Heart right ventricle (tissue), 16 donors: ENCODE measurements around the gene GPRASP3. TPM values are rescaled to one million over a fixed set of nuclear protein-coding genes. Genes with fewer than 3 reads are reported as not detected.

ENCODE experiments used
- ATAC-seq, 8 donors: fragments of 200-7000 bp; cut with Tn5 transposase; one replicate each; pipeline ENCODE4 v1.9.1; 2020; ENCODE audit warnings: mild to moderate bottlenecking in 8 of 8, moderate library complexity in 8 of 8, moderate number of reproducible peaks in 1 of 8
- DNase-seq, 2 donors: peaks; one replicate each; pipeline ENCODE4 v3.0.0-alpha.2; 2020
- H3K27ac ChIP-seq, 10 donors: fragments of 200-600 bp; sonication (generic) in 2 of 10; one replicate each; pipeline versions ENCODE4 v1.5.0 to v1.8.0; 2020 to 2022; ENCODE audit warnings: mild to moderate bottlenecking in 3 of 10
- H3K27me3 ChIP-seq, 7 donors: fragments of 200-600 bp; one replicate each; pipeline ENCODE4 v1.8.0; 2021 to 2022; ENCODE audit warnings: mild to moderate bottlenecking in 2 of 7
- H3K36me3 ChIP-seq, 9 donors: fragments of 200-600 bp; sonication (generic) in 1 of 9; one replicate each; pipeline versions ENCODE4 v1.5.0 to v1.8.0; 2020 to 2022; ENCODE audit warnings: mild to moderate bottlenecking in 2 of 9
- H3K4me1 ChIP-seq, 9 donors: fragments of 200-600 bp; sonication (generic) in 1 of 9; one replicate each; pipeline versions ENCODE4 v1.5.0 to v1.8.0; 2020 to 2022; ENCODE audit warnings: mild to moderate bottlenecking in 4 of 9
- H3K4me3 ChIP-seq, 10 donors: fragments of 200-600 bp; sonication (generic) in 2 of 10; one replicate each; pipeline versions ENCODE4 v1.5.0 to v1.8.0; 2020 to 2022; ENCODE audit warnings: mild to moderate bottlenecking in 7 of 10, moderate library complexity in 2 of 10
- H3K9me3 ChIP-seq, 11 donors: fragments of 200-600 bp in 10 of 11; sonication (generic) in 2 of 11; one replicate each; pipeline versions ENCODE4 v1.5.0 to v1.8.0; 2013 to 2022; ENCODE audit warnings: mild to moderate bottlenecking in 2 of 11, control low read depth in 1 of 11, moderate library complexity in 1 of 11
- CTCF ChIP-seq, 9 donors: fragments of 200-600 bp; sonication (generic) in 2 of 9; IDR thresholded peaks; one replicate each; pipeline versions ENCODE4 v1.5.0 to v1.8.0; 2021 to 2022; ENCODE audit warnings: antibody characterized with exemption in 9 of 9, mild to moderate bottlenecking in 5 of 9, moderate library complexity in 1 of 9
- WGBS, 2 donors: extraction: QIAGEN DNeasy Blood & Tissue Kit; methylation state at CpG; one replicate each; pipeline ENCODE4 v1.1.7; 2013; ENCODE audit warnings: inconsistent platforms in 1 of 2; 5-methylcytosine and 5-hydroxymethylcytosine counted together
- intact Hi-C, 10 donors: fragments of 100-400 bp; cut with DNase I; formaldehyde crosslinking; loops; one replicate each; pipeline versions ENCODE4 v1.11.1 to v1.14.2; 2022
- polyA plus RNA-seq, 2 donors: library from polyadenylated mRNA; stranded (reverse); fragments of 200-250 nt; gene quantifications; one replicate each; pipeline ENCODE4 v1.2.3, GENCODE V29; 2013
- total RNA-seq, 10 donors: library from RNA; stranded (reverse); fragmentation: NEBNext Ultra II Directional in 3 of 10; extraction: Animal tissue kit (Norgen Biotek cat#: 25700) in 3 of 10; gene quantifications; one replicate each; pipeline versions ENCODE4 v1.2.1 to v1.2.4, GENCODE V29; 2021 to 2023
- donor health status: Arrhythmogenic right ventricular cardiomyopathy.
- donor health status: ischemic (EF 13 %, LVEDD 7.1; RV severe dilation, severe dysfunction).
- donor health status: healthy with polysubstance abuse.
- donor health status: DM: no; HTN: yes; CAD: no.
- donor health status: DM: no; HTN: no; CAD: no.
- donor health status: ischemic (EF 25% LVEDD 6.9; RV normal size, moderate dysfunction).
- donor health status: ischemic (EF 25% LVEDD 5.7; RV mildly dilated, moderate dysfunction).
- donor health status: healthy.
- donor health status: DM: yes; HTN: yes; CAD: no.
- donor health status: Ischemic cardiomyopathy.
- donor health status: ischemic (EF 35%, LVEDD 5.7; RV mildly dilated, moderate dysfunction).
- donor health status: nonischemic (EF 11% LVEDD 7.7; RV severe dilation, severe dysfunction).
- donor health status: DM: yes; HTN: yes; CAD: no.
- donor health status: PGD.
- donor health status: ischemic (EF 29% LVEDD 5.4; RV normal size, mild dysfunction).
- donor health status: nonischemic (EF 23%, LVEDD 6.1; RV moderate dilation, normal function).

The GPRASP3 gene
- total and polyA plus RNA-seq, 12 donors = 0.73 to 10.1 (median 6.6) TPM

- 0% methylated on average over 22 of the region's 22 CpGs for WGBS, 2 donors
- Histone ChIP-seq H3K27ac (peak overlapping the region in 5 of 10 donors; percentile 23 to 77 (median 48)), H3K9me3 (no peaks in the 10 kb centered on the region), H3K36me3 (peaks cover 0 to 6% (median 0%) of the 10 kb centered on the region in 9 donors), H3K27me3 (no peaks in the 10 kb centered on the region), H3K4me1 (peaks cover 0 to 13% (median 8%) of the 10 kb centered on the region in 9 donors), H3K4me3 (peak overlapping the region; percentile 39 to 72 (median 62))
- ATAC-seq (peak; percentile 87 to 96 (median 92)), DNase-seq (peak; percentile 24 to 80)
- TF ChIP-seq CTCF (IDR thresholded peaks at IDR 0.05) = no peak
- intact Hi-C loops = loop anchor here in 1 of 10 donors (5.0 kb wide), 1 partner anchor 47 kb away; the partner anchor contains the start of gene GPRASP3
These were observed 48.6 kb downstream of the GPRASP3 start for GRCh38 chrX:102768987-102769761.

Other genes with a start within 250 kb of the GPRASP3 start
- gene TCP11X2, start 248.9 kb upstream of the GPRASP3 start, total RNA-seq = not detected
- gene TCP11X2, start 248.9 kb upstream of the GPRASP3 start, polyA plus RNA-seq = not detected
- gene TMSB15A, start 204.0 kb upstream of the GPRASP3 start, total RNA-seq = under 1 TPM in 2 of 10 donors, not detected in 8; 0.47 to 0.79 TPM
- under 1 TPM; 0.38 to 0.51 TPM for gene TMSB15A, start 204.0 kb upstream of the GPRASP3 start, polyA plus RNA-seq
- 1 to 10 TPM; 5.0 to 7.2 (median 6.0) TPM for gene ARMCX5, start 121.2 kb upstream of the GPRASP3 start, total RNA-seq
- 1 to 10 TPM; 2.2 to 5.1 TPM for gene ARMCX5, start 121.2 kb upstream of the GPRASP3 start, polyA plus RNA-seq
- gene GPRASP1, start 69.3 kb upstream of the GPRASP3 start, total RNA-seq = 10 to 100 TPM in 1 of 10 donors, 1 to 10 TPM in 9; 3.4 to 10.0 (median 7.4) TPM
- gene GPRASP1, start 69.3 kb upstream of the GPRASP3 start, polyA plus RNA-seq = 1 to 10 TPM; 1.2 to 7.4 TPM
- gene GPRASP2, start 8.3 kb upstream of the GPRASP3 start, total RNA-seq = 10 to 100 TPM; 11.5 to 21.3 (median 15.9) TPM
- 1 to 10 TPM; 3.7 to 4.0 TPM for gene GPRASP2, start 8.3 kb upstream of the GPRASP3 start, polyA plus RNA-seq
- gene RAB40AL, start 216.5 kb downstream of the GPRASP3 start, total RNA-seq = under 1 TPM in 4 of 10 donors, not detected in 6; 0.23 to 0.28 (median 0.26) TPM
- under 1 TPM; 0.07 to 0.37 TPM for gene RAB40AL, start 216.5 kb downstream of the GPRASP3 start, polyA plus RNA-seq